Neutrophil (primary cell): ENCODE data around the gene OSBPL7.

Source experiments
- H3K27ac ChIP-seq: fragments of 200-600 bp; sonication (generic); 2 replicates; pipeline ENCODE4 v1.5.1; 2016; ENCODE audit warnings: mild to moderate bottlenecking, moderate library complexity
- H3K27me3 ChIP-seq: fragments of 200-600 bp; sonication (generic); 2 replicates; pipeline ENCODE4 v1.6.0; 2016; ENCODE audit warnings: mild to moderate bottlenecking
- H3K36me3 ChIP-seq: fragments of 200-600 bp; sonication (generic); 2 replicates; pipeline ENCODE4 v1.5.1; 2017
- H3K4me1 ChIP-seq, 2 experiments: fragments of 200-600 bp in 1 of 2; sonication (generic) in 1 of 2; 1 replicate in 1 of 2; 2 replicates in 1 of 2; pipeline versions ENCODE4 v1.5.1 to v1.6.1; 2013 to 2016; ENCODE audit warnings: low read depth in 1 of 2, low read length in 1 of 2, mild to moderate bottlenecking in 1 of 2, moderate library complexity in 1 of 2; ENCODE audit not compliant: control insufficient read depth in 1 of 2, insufficient read depth in 1 of 2
- H3K4me3 ChIP-seq, 2 experiments: fragments of 200-600 bp in 1 of 2; sonication (generic) in 1 of 2; 1 replicate in 1 of 2; 2 replicates in 1 of 2; pipeline ENCODE4 v1.5.1; 2013 to 2016; ENCODE audit warnings: low read depth in 1 of 2, low read length in 1 of 2, mild to moderate bottlenecking in 1 of 2, moderate library complexity in 1 of 2
- H3K9me3 ChIP-seq: fragments of 200-600 bp; sonication (generic); 2 replicates; pipeline ENCODE4 v1.5.1; 2016
- TF ChIP-seq, protein P1 (sequence below): fragments of 200-600 bp; sonication (generic); IDR thresholded peaks from 2 replicates; pipeline ENCODE4 v1.5.1; 2016; ENCODE audit warnings: antibody characterized with exemption

The OSBPL7 gene

DNA sequence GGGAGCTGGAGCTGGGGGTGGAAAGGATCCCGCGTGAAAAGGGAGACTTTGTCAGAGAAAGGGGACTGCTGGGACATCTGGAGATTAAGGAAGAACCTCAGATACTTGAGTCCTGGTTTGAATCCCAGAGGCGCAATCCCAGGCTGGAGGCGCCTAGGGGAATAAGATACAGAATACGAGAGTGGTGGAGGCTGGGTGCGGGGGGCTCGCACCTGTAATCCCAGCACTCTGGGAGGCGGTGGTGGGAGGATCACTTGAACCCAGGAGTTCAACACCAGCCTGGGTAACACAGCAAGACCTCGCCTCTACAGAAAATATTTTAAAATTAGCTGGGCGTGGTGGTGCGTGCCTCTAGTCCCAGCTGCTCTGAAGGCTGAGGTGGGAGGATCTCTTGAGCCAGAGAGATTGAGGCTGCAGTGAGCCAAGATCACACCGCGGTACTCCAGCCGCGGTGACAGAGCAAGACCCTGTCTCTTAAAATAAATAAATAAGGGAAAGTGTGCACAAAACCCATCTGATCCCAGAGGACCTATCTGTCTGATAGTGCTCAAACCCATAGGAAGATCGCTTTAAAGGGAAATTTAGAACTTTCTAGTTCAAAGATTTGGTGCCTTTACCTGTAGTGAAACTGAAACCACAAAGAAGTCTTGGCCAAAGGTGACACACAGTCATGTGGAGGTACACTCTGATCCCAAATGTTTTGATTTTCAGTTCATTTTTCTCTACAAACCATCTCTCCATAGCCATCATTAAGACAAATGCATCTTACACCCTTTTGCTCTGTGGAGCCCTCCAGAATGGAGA is 20.1 kb upstream of the OSBPL7 start:
- H3K27ac ChIP-seq = peak overlapping the region; percentile 45
- peaks cover 12% of the 10 kb centered on the region in 2 experiments for H3K4me1 ChIP-seq

DNA sequence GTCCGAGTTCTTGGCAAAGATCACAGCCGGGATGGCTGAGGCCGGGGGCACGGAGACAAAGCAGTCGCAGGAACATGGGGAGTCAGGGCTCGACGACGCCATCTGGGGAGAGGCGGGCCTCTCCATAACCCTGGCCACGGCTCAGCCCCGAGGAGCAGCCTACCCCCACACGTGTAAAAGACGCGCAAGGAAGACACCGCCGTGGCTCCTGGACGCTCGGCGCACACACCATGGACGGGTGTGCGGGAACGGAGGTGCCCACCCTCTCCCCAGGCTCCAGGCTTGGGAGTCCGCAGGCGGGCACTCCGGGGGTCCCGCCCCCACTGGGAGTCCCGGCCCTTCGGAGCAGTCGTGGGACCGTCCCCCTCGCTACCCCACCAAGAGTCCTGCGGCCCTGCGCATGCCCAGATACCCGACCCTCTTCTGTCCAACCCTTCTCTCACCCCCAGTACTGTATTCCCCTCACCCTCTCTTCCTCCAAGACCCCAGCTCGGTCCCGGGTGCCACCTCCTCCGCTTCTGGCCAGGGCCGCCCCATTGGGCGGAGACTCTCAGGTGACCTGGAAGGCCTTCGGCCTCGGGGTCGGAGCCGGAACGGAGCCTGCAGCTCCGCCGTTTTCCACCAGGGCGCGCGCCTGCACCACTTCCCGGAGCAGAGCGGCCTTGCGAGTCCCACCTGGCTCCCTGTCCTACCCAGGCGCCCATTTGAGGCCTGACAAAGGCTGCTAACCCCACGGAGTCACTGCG is 19.3 kb upstream of the OSBPL7 start, which contains the start of gene SCRN2:
SCRN2 (minus strand) TSS at position 532 of the 746 bp plus-strand sequence; CDS start at position 102, 430 bp downstream.
- Histone ChIP-seq H3K27me3 (peaks cover 29% of the 10 kb centered on the region), H3K4me1 (peaks cover 12% of the 10 kb centered on the region in 2 experiments), H3K36me3 (peaks cover 28% of the 10 kb centered on the region), H3K9me3 (no peaks in the 10 kb centered on the region), H3K27ac (peak within 1 kb of the TSS; percentile 45), H3K4me3 (peak within 1 kb of the TSS; percentile 78 to 89)
- TF ChIP-seq, protein P1, sequence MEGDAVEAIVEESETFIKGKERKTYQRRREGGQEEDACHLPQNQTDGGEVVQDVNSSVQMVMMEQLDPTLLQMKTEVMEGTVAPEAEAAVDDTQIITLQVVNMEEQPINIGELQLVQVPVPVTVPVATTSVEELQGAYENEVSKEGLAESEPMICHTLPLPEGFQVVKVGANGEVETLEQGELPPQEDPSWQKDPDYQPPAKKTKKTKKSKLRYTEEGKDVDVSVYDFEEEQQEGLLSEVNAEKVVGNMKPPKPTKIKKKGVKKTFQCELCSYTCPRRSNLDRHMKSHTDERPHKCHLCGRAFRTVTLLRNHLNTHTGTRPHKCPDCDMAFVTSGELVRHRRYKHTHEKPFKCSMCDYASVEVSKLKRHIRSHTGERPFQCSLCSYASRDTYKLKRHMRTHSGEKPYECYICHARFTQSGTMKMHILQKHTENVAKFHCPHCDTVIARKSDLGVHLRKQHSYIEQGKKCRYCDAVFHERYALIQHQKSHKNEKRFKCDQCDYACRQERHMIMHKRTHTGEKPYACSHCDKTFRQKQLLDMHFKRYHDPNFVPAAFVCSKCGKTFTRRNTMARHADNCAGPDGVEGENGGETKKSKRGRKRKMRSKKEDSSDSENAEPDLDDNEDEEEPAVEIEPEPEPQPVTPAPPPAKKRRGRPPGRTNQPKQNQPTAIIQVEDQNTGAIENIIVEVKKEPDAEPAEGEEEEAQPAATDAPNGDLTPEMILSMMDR = peak; percentile 98

More for the DNA sequence above, 20.1 kb upstream of the OSBPL7 start:
- peaks cover 37% of the 10 kb centered on the region for H3K27me3 ChIP-seq
- peaks cover 20% of the 10 kb centered on the region for H3K36me3 ChIP-seq
- TF ChIP-seq, protein P1 = no peak
- no peaks in the 10 kb centered on the region for H3K9me3 ChIP-seq
- peak overlapping the region; percentile 78 to 89 for H3K4me3 ChIP-seq

DNA sequence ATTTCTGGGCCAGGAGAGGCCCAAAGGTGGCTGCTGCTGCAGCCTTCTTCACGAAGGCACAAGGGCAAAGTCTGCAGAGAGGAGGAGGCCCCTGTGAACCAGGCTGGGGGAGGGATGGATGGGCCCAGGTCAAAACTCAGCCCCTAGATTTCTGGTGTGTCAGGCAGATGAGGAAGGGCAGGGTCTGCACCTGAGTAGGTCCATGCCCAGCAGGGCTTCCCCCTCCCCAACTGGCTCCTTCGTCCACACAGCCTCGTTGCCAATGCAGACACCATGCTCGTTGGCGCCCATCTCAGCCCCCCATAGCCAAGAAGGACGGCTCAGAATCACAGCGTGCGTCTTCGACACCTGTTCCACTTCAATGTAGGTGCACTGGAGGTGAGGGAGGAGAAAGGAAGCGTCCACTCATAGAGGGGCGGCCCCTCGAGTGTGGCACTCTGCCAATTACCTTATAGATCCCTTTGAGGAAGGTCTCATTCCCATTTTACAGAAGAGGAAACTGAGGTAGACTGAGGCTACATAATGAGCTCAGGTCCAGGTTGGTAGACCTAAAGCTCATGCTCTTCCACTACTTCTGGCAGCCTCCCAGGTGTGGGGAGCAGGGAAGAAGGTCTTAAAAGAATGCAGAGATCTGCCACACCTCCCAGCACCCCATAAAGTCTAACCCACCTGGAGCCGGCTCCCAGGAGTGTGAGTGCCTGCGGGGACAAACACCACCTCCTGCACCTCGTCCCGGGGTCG is 18.6 kb upstream of the OSBPL7 start:
- Histone ChIP-seq H3K4me1 (peaks cover 12% of the 10 kb centered on the region in 2 experiments), H3K9me3 (no peaks in the 10 kb centered on the region), H3K36me3 (peaks cover 29% of the 10 kb centered on the region), H3K4me3 (peak overlapping the region; percentile 78 to 89), H3K27me3 (peaks cover 22% of the 10 kb centered on the region), H3K27ac (peak overlapping the region; percentile 45)
- TF ChIP-seq, protein P1 = no peak

DNA sequence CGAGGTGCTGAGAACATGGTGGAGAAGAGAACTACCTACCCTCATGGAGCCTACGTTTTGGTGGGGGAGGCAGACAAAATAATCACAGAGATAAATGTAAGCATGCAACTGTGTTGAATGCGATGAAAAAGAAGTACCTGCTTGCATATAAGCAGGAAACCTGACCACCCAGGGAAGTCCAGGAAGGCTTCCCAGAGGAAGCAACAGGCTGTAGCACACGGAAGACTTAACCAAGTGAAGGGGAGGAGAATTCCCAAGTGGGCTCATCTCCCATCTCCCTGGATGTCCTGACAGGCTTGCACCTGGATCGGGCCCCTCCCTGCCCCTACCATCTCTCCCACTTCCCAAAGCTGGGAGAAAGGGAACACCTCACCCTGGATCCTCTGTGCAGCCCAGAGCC is 17.5 kb upstream of the OSBPL7 start:
- H3K4me3 ChIP-seq = no peak overlapping the region
- TF ChIP-seq, protein P1 = no peak
- H3K9me3 ChIP-seq = no peaks in the 10 kb centered on the region
- peaks cover 12% of the 10 kb centered on the region in 2 experiments for H3K4me1 ChIP-seq
- H3K36me3 ChIP-seq = peaks cover 29% of the 10 kb centered on the region
- no peak overlapping the region for H3K27ac ChIP-seq
- H3K27me3 ChIP-seq = peaks cover 11% of the 10 kb centered on the region

DNA sequence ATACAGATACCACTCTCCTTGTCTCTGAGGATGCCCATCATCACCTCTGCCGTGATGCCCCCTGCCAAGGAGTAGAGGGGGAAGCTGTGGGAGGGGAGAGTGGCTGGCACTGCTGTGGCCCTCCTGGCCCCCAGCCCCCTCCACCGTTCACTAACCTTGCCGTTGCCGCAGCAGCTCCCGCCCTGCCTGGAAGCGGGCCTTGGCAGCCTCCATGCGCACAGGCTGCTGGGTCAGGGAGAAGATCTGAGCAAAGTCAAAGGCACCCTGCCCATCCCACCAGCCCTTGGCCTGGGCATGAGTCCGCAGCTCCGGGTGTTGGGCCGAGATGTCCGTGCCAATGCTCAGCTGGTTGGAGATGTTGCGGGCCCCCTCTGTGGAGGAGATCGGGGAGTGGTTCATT is 17.0 kb upstream of the OSBPL7 start:
- Histone ChIP-seq H3K4me1 (peaks cover 12% of the 10 kb centered on the region in 2 experiments), H3K9me3 (no peaks in the 10 kb centered on the region), H3K27me3 (peaks cover 7% of the 10 kb centered on the region), H3K36me3 (peaks cover 29% of the 10 kb centered on the region), H3K27ac (no peak overlapping the region), H3K4me3 (no peak overlapping the region)
- TF ChIP-seq, protein P1 = no peak
